Neuronal stem cell (in vitro differentiated cells): Measurements from ENCODE around the gene ZNF513.
A peak's percentile ranks its signal among the peaks of the same experiment; 100 is the strongest.

Source experiments
- DNase-seq: peaks from one replicate; pipeline ENCODE4 v3.0.0-alpha.2; 2013; ENCODE audit warnings: low spot score
- H2AFZ ChIP-seq: one replicate; pipeline ENCODE4 v1.6.1; 2013; ENCODE audit warnings: mild to moderate bottlenecking, low read length, inconsistent platforms
- H2AK5ac ChIP-seq: 2 replicates; pipeline ENCODE4 v1.6.1; 2013; ENCODE audit warnings: low read depth, mild to moderate bottlenecking, inconsistent platforms, low read length, moderate library complexity, mixed read lengths
- H2BK120ac ChIP-seq: 2 replicates; pipeline ENCODE4 v1.6.1; 2013; ENCODE audit warnings: low read depth, mild to moderate bottlenecking, inconsistent platforms, low read length, moderate library complexity, mixed read lengths
- H2BK12ac ChIP-seq: one replicate; pipeline ENCODE4 v1.6.1; 2013; ENCODE audit warnings: low read length, inconsistent platforms
- H2BK15ac ChIP-seq: 2 replicates; pipeline ENCODE4 v1.6.1; 2013; ENCODE audit warnings: mild to moderate bottlenecking, low read length, inconsistent platforms, mixed read lengths
- H2BK5ac ChIP-seq: one replicate; pipeline ENCODE4 v1.6.1; 2013; ENCODE audit warnings: inconsistent platforms, mild to moderate bottlenecking, low read length, moderate library complexity
- H3K14ac ChIP-seq: one replicate; pipeline ENCODE4 v1.6.1; 2013; ENCODE audit warnings: low read length, inconsistent platforms
- H3K18ac ChIP-seq: 2 replicates; pipeline ENCODE4 v1.6.1; 2013; ENCODE audit warnings: low read length, inconsistent platforms
- H3K23ac ChIP-seq: 2 replicates; pipeline ENCODE4 v1.6.1; 2013; ENCODE audit warnings: low read depth, mild to moderate bottlenecking, mixed read lengths, low read length, inconsistent platforms; ENCODE audit not compliant: poor library complexity
- H3K27ac ChIP-seq: replicated peaks from 3 replicates; pipeline ENCODE4 v1.5.1; 2013; ENCODE audit warnings: low read length, inconsistent platforms
- H3K27me3 ChIP-seq, 3 experiments: 2 replicates each; pipeline ENCODE4 v1.6.1; 2013; ENCODE audit warnings: low read length in 3 of 3, mild to moderate bottlenecking in 2 of 3, inconsistent platforms in 1 of 3, low read depth in 1 of 3, mixed read lengths in 1 of 3, moderate library complexity in 1 of 3; ENCODE audit not compliant: control insufficient read depth in 3 of 3, insufficient read depth in 3 of 3
- H3K36me3 ChIP-seq, 2 donors: replicated peaks in 1 of 2; 2 replicates each; pipeline ENCODE4 v1.6.1; 2013; ENCODE audit warnings: low read length in 2 of 2; ENCODE audit not compliant: control insufficient read depth in 2 of 2, insufficient read depth in 2 of 2
- H3K4ac ChIP-seq: 2 replicates; pipeline ENCODE4 v1.6.1; 2013; ENCODE audit warnings: inconsistent platforms, mild to moderate bottlenecking, low read length, moderate library complexity
- H3K4me1 ChIP-seq, 2 donors: 1 replicate in 1 of 2; 2 replicates in 1 of 2; pipeline ENCODE4 v1.6.1; 2013; ENCODE audit warnings: low read length in 2 of 2, low read depth in 1 of 2; ENCODE audit not compliant: control insufficient read depth in 2 of 2, insufficient read depth in 1 of 2
- H3K4me2 ChIP-seq: one replicate; pipeline ENCODE4 v1.6.1; 2013; ENCODE audit warnings: mild to moderate bottlenecking, low read length, inconsistent platforms; ENCODE audit not compliant: insufficient read depth, poor library complexity, severe bottlenecking
- H3K4me3 ChIP-seq, 2 donors: 2 replicates each; pipeline ENCODE4 v1.5.1; 2013; ENCODE audit warnings: low read length in 2 of 2, mild to moderate bottlenecking in 2 of 2, inconsistent platforms in 1 of 2, moderate library complexity in 1 of 2
- H3K79me1 ChIP-seq: one replicate; pipeline ENCODE4 v1.6.1; 2013; ENCODE audit warnings: low read depth, mild to moderate bottlenecking, inconsistent platforms, low read length, moderate library complexity
- H3K9ac ChIP-seq: one replicate; pipeline ENCODE4 v1.6.1; 2013; ENCODE audit warnings: mild to moderate bottlenecking, low read depth, low read length, inconsistent platforms; ENCODE audit not compliant: poor library complexity
- H3K9me3 ChIP-seq, 2 donors: replicated peaks in 1 of 2; 2 replicates each; pipeline versions ENCODE3 to v1.6.1; 2013; ENCODE audit warnings: low read length in 2 of 2, mild to moderate bottlenecking in 2 of 2, inconsistent platforms in 1 of 2, low read depth in 1 of 2, mixed read lengths in 1 of 2, moderate library complexity in 1 of 2; ENCODE audit not compliant: control insufficient read depth in 2 of 2, insufficient read depth in 1 of 2
- H4K8ac ChIP-seq: one replicate; pipeline ENCODE4 v1.6.1; 2013; ENCODE audit warnings: low read depth, mild to moderate bottlenecking, inconsistent platforms, low read length, moderate library complexity
- H4K91ac ChIP-seq: one replicate; pipeline ENCODE4 v1.6.1; 2013; ENCODE audit warnings: low read length, low read depth, mild to moderate bottlenecking, inconsistent platforms; ENCODE audit not compliant: poor library complexity
- WGBS, 2 donors: extraction: QIAGEN DNeasy Blood & Tissue Kit; methylation state at CpG; one replicate each; pipeline ENCODE4 v1.1.7; 2013; ENCODE audit warnings: missing lambda C conversion rate in 2 of 2, mixed read lengths in 1 of 2; ENCODE audit not compliant: insufficient read length in 2 of 2, insufficient replicate concordance in 1 of 2; ENCODE audit errors: extremely low coverage in 2 of 2; 5-methylcytosine and 5-hydroxymethylcytosine counted together

The ZNF513 gene

GRCh38 chr2:27393225-27393624 is 12.7 kb upstream of the ZNF513 start:
- no peak for DNase-seq
- H3K4me2 ChIP-seq: no peak overlapping the region
- H3K36me3 ChIP-seq: peaks cover 10 to 27% of the 10 kb centered on the region in 2 donors
- no peak overlapping the region for H2BK5ac ChIP-seq
- no peak overlapping the region for H3K9ac ChIP-seq
- no peak overlapping the region for H2BK12ac ChIP-seq
- H3K27ac ChIP-seq: no peak overlapping the region
- H2AFZ ChIP-seq: no peak overlapping the region
- no peak overlapping the region for H2AK5ac ChIP-seq
- H3K9me3 ChIP-seq: peaks cover 0 to 3% of the 10 kb centered on the region in 2 donors
- no peak overlapping the region for H3K18ac ChIP-seq
- no peak overlapping the region for H3K4ac ChIP-seq
- H3K23ac ChIP-seq: peak overlapping the region; percentile 73
- H3K4me3 ChIP-seq: no peak overlapping the region
- no CpG with 5 or more reads among the region's 33 CpGs for WGBS, 2 donors
- no peak overlapping the region for H2BK120ac ChIP-seq
- no peak overlapping the region for H3K14ac ChIP-seq
- no peaks in the 10 kb centered on the region for H3K4me1 ChIP-seq
- no peaks in the 10 kb centered on the region for H3K27me3 ChIP-seq
- no peak overlapping the region for H4K91ac ChIP-seq
- no peak overlapping the region for H4K8ac ChIP-seq
- no peak overlapping the region for H2BK15ac ChIP-seq
- H3K79me1 ChIP-seq: peaks cover 6% of the 10 kb centered on the region

- Histone ChIP-seq H3K9me3 (peaks cover 0 to 3% of the 10 kb centered on the region in 2 donors), H2BK120ac (no peak overlapping the region), H3K23ac (no peak overlapping the region), H2BK15ac (no peak overlapping the region), H4K8ac (no peak overlapping the region), H3K14ac (no peak overlapping the region), H3K9ac (no peak overlapping the region), H3K27me3 (no peaks in the 10 kb centered on the region), H3K27ac (no peak overlapping the region), H2AFZ (no peak overlapping the region), H3K4me3 (no peak overlapping the region), H3K4me2 (no peak overlapping the region), H3K79me1 (peaks cover 6% of the 10 kb centered on the region), H2AK5ac (no peak overlapping the region), H3K18ac (no peak overlapping the region), H2BK12ac (no peak overlapping the region), H4K91ac (no peak overlapping the region), H2BK5ac (no peak overlapping the region), H3K4ac (no peak overlapping the region), H3K4me1 (no peaks in the 10 kb centered on the region), H3K36me3 (peaks cover 14 to 39% of the 10 kb centered on the region in 2 donors)
- no peak for DNase-seq
- WGBS, 2 donors: no CpG with 5 or more reads among the region's 9 CpGs
Observed at GRCh38 chr2:27390822-27391679, 10.5 kb upstream of the ZNF513 start.

- H2AFZ ChIP-seq: no peak overlapping the region
- no peak overlapping the region for H3K4me2 ChIP-seq
- H3K14ac ChIP-seq: no peak overlapping the region
- no peak overlapping the region for H4K8ac ChIP-seq
- H3K79me1 ChIP-seq: peaks cover 7% of the 10 kb centered on the region
- peak overlapping the region; percentile 85 for H4K91ac ChIP-seq
- H3K27me3 ChIP-seq: no peaks in the 10 kb centered on the region
- H2BK5ac ChIP-seq: peak overlapping the region; percentile 44
- no CpG with 5 or more reads among the region's 10 CpGs for WGBS, 2 donors
- H3K18ac ChIP-seq: no peak overlapping the region
- no peak overlapping the region for H2BK12ac ChIP-seq
- no peak overlapping the region for H3K9ac ChIP-seq
- H3K27ac ChIP-seq: peak overlapping the region; percentile 89
- peak overlapping the region; percentile 73 for H2AK5ac ChIP-seq
- peak overlapping the region; percentile 43 for H3K23ac ChIP-seq
- peaks cover 55 to 81% of the 10 kb centered on the region in 2 donors for H3K36me3 ChIP-seq
- no peak overlapping the region for H2BK120ac ChIP-seq
- H2BK15ac ChIP-seq: peak overlapping the region; percentile 12
- no peak overlapping the region for H3K4ac ChIP-seq
- H3K4me3 ChIP-seq: peak overlapping the region in 1 of 2 donors; percentile 17
- H3K4me1 ChIP-seq: peaks cover 6 to 11% of the 10 kb centered on the region in 2 donors
- no peak for DNase-seq
- no peaks in the 10 kb centered on the region for H3K9me3 ChIP-seq
Observed at GRCh38 chr2:27381577-27382181, 1.1 kb upstream of the ZNF513 start.
